ENCODE measurements around the gene GPR160. TPM values are rescaled to one million over a fixed set of nuclear protein-coding genes. Genes with fewer than 3 reads are reported as not detected.

The GPR160 gene
- total and polyA plus RNA-seq, 2 of the 13 experiments (the other 11 are each of a cell fraction or from before 2014, with no cell fraction given), result 12.1 to 23.2 TPM

- no peaks in the 10 kb centered on the region; a peak in 1 of 5 replicates for H3K36me3 ChIP-seq (replicated peaks in 1 of 2; ENCODE audit: control insufficient read depth in 1 of 2, insufficient read depth in 2 of 2, low read length in 2 of 2)
These were observed 2.6 kb downstream of the GPR160 start for GRCh38 chr3:170040418-170040817.

DNA sequence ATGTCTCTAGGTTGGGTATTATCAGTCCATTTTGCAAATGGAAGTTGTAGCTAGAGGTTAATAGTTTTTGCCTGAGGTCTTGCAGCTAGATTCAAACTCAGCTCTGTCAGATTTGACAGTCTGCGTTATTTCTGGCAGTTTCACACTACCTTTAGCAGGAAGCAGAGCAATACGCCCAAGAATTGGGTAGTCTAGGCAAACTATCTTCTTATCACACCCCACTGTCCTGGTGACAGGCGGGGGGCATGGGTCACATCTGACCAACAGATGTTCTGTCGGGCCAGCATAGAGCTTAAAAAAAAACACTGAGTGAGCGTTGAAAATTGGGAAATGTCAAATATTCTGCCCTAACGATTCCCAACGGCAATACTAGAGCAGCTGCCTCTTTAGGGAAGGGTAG lies 5.7 kb downstream of the GPR160 start:
- Histone ChIP-seq H3K4me3 (replicated peaks in 1 of 3; ENCODE audit: insufficient read depth in 1 of 3, low read depth in 2 of 3, low read length in 3 of 3) (no peak overlapping the region), H4K20me1 (ENCODE audit: insufficient read depth, low read length) (no peaks in the 10 kb centered on the region), H3K9ac (ENCODE audit: insufficient read depth, low read depth, low read length) (no peak overlapping the region), H2AFZ (ENCODE audit: low read length) (no peak overlapping the region), H3K4me2 (ENCODE audit: low read depth, low read length) (no peak overlapping the region), H3K9me3 (ENCODE audit: low read length) (no peaks in the 10 kb centered on the region), H3K27me3 (ENCODE audit: control insufficient read depth in 1 of 2, insufficient read depth in 2 of 2, low read length in 2 of 2) (no peaks in the 10 kb centered on the region; a peak in 1 of 5 replicates), H3K79me2 (ENCODE audit: insufficient read depth, low read length) (peaks cover 3% of the 10 kb centered on the region), H3K27ac (ENCODE audit: extremely low read length, insufficient read depth, low read length) (no peak overlapping the region), H3K36me3 (replicated peaks in 1 of 2; ENCODE audit: control insufficient read depth in 1 of 2, insufficient read depth in 2 of 2, low read length in 2 of 2) (peaks cover 0 to 3% of the 10 kb centered on the region in 2 experiments; a peak in 1 of 5 replicates), H3K4me1 (ENCODE audit: insufficient read depth, low read length) (peaks cover 19% of the 10 kb centered on the region)
- no peak for FAIRE-seq
- POLR2A ChIA-PET, result no interaction called here
- no peak for DNase-seq (ENCODE audit: low spot score)
- TF ChIP-seq SRY (CRISPR knock-in tag; IDR thresholded peaks at IDR 0.05) (no peak), HMGXB3 (CRISPR knock-in tag; IDR thresholded peaks at IDR 0.05; ENCODE audit: borderline replicate concordance) (no peak)
- TF ChIP-seq, protein P1, sequence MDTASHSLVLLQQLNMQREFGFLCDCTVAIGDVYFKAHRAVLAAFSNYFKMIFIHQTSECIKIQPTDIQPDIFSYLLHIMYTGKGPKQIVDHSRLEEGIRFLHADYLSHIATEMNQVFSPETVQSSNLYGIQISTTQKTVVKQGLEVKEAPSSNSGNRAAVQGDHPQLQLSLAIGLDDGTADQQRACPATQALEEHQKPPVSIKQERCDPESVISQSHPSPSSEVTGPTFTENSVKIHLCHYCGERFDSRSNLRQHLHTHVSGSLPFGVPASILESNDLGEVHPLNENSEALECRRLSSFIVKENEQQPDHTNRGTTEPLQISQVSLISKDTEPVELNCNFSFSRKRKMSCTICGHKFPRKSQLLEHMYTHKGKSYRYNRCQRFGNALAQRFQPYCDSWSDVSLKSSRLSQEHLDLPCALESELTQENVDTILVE (CRISPR knock-in tag; IDR thresholded peaks at IDR 0.05), result no peak
- TF ChIP-seq, protein P2, sequence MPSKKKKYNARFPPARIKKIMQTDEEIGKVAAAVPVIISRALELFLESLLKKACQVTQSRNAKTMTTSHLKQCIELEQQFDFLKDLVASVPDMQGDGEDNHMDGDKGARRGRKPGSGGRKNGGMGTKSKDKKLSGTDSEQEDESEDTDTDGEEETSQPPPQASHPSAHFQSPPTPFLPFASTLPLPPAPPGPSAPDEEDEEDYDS (CRISPR knock-in tag; IDR thresholded peaks at IDR 0.05), result no peak
- no TSS peak for BruUV-seq (replicated peaks)
- intact Hi-C loops (cut with micrococcal nuclease; ENCODE audit: unreplicated experiment) (no loop called here), in situ Hi-C loops (cut with HindIII; ENCODE audit: extremely low pct_ligation_motif_present, low pct_unique_long_range_greater_than_20kb) (no loop called here)
- CTCF ChIA-PET (ENCODE audit: low intra/inter-chr PET ratio, low total read pairs), result no interaction called here
- ATAC-seq, result no peak
- WGBS (ENCODE audit: low lambda C conversion rate), result 93% methylated on average over 7 of the region's 7 CpGs

More at GRCh38 chr3:170040418-170040817, 2.6 kb downstream of the GPR160 start:
- no TSS peak for BruUV-seq (replicated peaks)
- H4K20me1 ChIP-seq (ENCODE audit: insufficient read depth, low read length), result no peaks in the 10 kb centered on the region
- TF ChIP-seq FOSL1 (CRISPR knock-in tag; IDR thresholded peaks at IDR 0.05; ENCODE audit: borderline replicate concordance) (no peak), HDAC2 (CRISPR knock-in tag; IDR thresholded peaks at IDR 0.05) (no peak), RBAK (CRISPR knock-in tag; IDR thresholded peaks at IDR 0.05) (no peak), FUBP1 (CRISPR knock-in tag; IDR thresholded peaks at IDR 0.05; ENCODE audit: borderline replicate concordance) (no peak), ZSCAN31 (CRISPR knock-in tag; IDR thresholded peaks at IDR 0.05; ENCODE audit: low read depth) (no peak), ZNF567 (CRISPR knock-in tag; IDR thresholded peaks at IDR 0.05; ENCODE audit: borderline replicate concordance) (no peak), ELF3 (CRISPR knock-in tag; IDR thresholded peaks at IDR 0.05) (no peak)
- H3K4me1 ChIP-seq (ENCODE audit: insufficient read depth, low read length), result peaks cover 1% of the 10 kb centered on the region
- no peaks in the 10 kb centered on the region for H3K79me2 ChIP-seq (ENCODE audit: insufficient read depth, low read length)
- H3K9me3 ChIP-seq (ENCODE audit: low read length), result no peaks in the 10 kb centered on the region
- no peak overlapping the region for H3K27ac ChIP-seq (ENCODE audit: extremely low read length, insufficient read depth, low read length)
- ChIA-PET POLR2A (no interaction called here), CTCF (ENCODE audit: low intra/inter-chr PET ratio, low total read pairs) (no interaction called here)
- WGBS (ENCODE audit: low lambda C conversion rate), result 86% methylated on average over 8 of the region's 8 CpGs
- H3K27me3 ChIP-seq (ENCODE audit: control insufficient read depth in 1 of 2, insufficient read depth in 2 of 2, low read length in 2 of 2), result no peaks in the 10 kb centered on the region; a peak in 1 of 5 replicates
- no peak for FAIRE-seq
- no peak overlapping the region for H2AFZ ChIP-seq (ENCODE audit: low read length)
- in situ Hi-C loops (cut with HindIII; ENCODE audit: extremely low pct_ligation_motif_present, low pct_unique_long_range_greater_than_20kb) (no loop called here), intact Hi-C loops (cut with micrococcal nuclease; ENCODE audit: unreplicated experiment) (no loop called here)
- no peak overlapping the region for H3K9ac ChIP-seq (ENCODE audit: insufficient read depth, low read depth, low read length)
- no peak for DNase-seq (ENCODE audit: low spot score)
- H3K4me2 ChIP-seq (ENCODE audit: low read depth, low read length), result peak overlapping the region; percentile 2; the same call in 1 of the 2 replicates
- ATAC-seq, result no peak
- no peak overlapping the region for H3K4me3 ChIP-seq (replicated peaks in 1 of 3; ENCODE audit: insufficient read depth in 1 of 3, low read depth in 2 of 3, low read length in 3 of 3)
